ENCODE data around the gene STK31. TPM values are rescaled to one million over a fixed set of nuclear protein-coding genes. Genes with fewer than 3 reads are reported as not detected.

Gene STK31
- total RNA-seq, 2 experiments from 2014 or later = 0.15 to 0.21 TPM

GRCh38 chr7:23691320-23691719, 18.7 kb upstream of the STK31 start:
- Mint-ChIP-seq H3K36me3 (ENCODE audit: low read depth) (peaks cover 8% of the 10 kb centered on the region), H3K27ac (no peak overlapping the region), H3K9me3 (no peaks in the 10 kb centered on the region), H3K27me3 (no peaks in the 10 kb centered on the region), H3K4me1 (no peaks in the 10 kb centered on the region), H3K4me3 (no peak overlapping the region)
- CTCF ChIA-PET = no interaction called here
- POLR2A ChIA-PET = no interaction called here
- no peak for DNase-seq

GRCh38 chr7:23693224-23693623, 16.8 kb upstream of the STK31 start:
- no peaks in the 10 kb centered on the region for H3K27me3 Mint-ChIP-seq
- H3K4me3 Mint-ChIP-seq = no peak overlapping the region
- H3K36me3 Mint-ChIP-seq (ENCODE audit: low read depth) = peaks cover 8% of the 10 kb centered on the region
- ChIA-PET CTCF (interaction anchor here (0.6 to 0.8 kb wide), 2 partner anchors 9 to 853 kb away, joined by 3 to 4 read pairs; no protein-coding TSS in a partner anchor), POLR2A (no interaction called here)
- H3K27ac Mint-ChIP-seq = no peak overlapping the region
- no peaks in the 10 kb centered on the region for H3K4me1 Mint-ChIP-seq
- no peak for DNase-seq
- H3K9me3 Mint-ChIP-seq = no peaks in the 10 kb centered on the region

DNA sequence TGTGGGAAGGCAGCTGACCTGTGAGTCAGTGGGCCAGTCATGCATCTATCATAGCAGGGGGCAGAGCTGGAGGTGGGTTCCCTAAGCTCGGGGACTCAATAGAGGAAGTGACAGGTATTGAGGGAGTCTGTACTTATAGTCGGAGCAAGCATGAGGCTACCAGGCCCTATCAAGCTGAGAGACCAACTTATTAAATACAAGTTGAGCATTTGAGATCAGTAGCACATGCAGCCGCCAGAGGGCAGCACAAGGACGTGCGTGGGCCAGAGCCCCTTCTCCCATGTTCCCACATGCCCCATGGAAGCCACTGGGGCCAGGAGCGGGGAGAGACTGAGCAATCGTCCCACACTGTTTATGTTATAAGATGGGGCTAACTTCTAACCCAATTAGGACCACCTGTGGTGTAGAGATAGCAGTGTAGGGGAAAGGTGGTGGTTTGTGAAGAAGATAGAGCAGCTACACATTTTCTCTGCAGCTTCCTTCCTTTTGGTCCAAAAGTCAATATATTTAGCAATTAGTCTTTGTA, 13.0 kb upstream of the STK31 start:
- peaks cover 6% of the 10 kb centered on the region for H3K36me3 Mint-ChIP-seq (ENCODE audit: low read depth)
- ChIA-PET POLR2A (no interaction called here), CTCF (interaction anchor here (0.5 to 1.5 kb wide), 9 partner anchors 10 to 1859 kb away, joined by 3 to 6 read pairs (median 3); no protein-coding TSS in a partner anchor)
- no peak overlapping the region for H3K4me3 Mint-ChIP-seq
- DNase-seq = peak; percentile 41
- H3K9me3 Mint-ChIP-seq = no peaks in the 10 kb centered on the region
- H3K4me1 Mint-ChIP-seq = no peaks in the 10 kb centered on the region
- H3K27ac Mint-ChIP-seq = no peak overlapping the region
- H3K27me3 Mint-ChIP-seq = no peaks in the 10 kb centered on the region

- no peak overlapping the region for H3K4me3 Mint-ChIP-seq
- POLR2A ChIA-PET = no interaction called here
These were observed 11.2 kb upstream of the STK31 start for GRCh38 chr7:23698822-23699221.

GRCh38 chr7:23700046-23700445, 10.0 kb upstream of the STK31 start:
- peaks cover 6% of the 10 kb centered on the region for H3K9me3 Mint-ChIP-seq
- ChIA-PET POLR2A (no interaction called here), CTCF (no interaction called here)
- H3K4me1 Mint-ChIP-seq = no peaks in the 10 kb centered on the region
- H3K4me3 Mint-ChIP-seq = no peak overlapping the region
- H3K27me3 Mint-ChIP-seq = no peaks in the 10 kb centered on the region
- no peak for DNase-seq
- H3K36me3 Mint-ChIP-seq (ENCODE audit: low read depth) = peaks cover 16% of the 10 kb centered on the region
- no peak overlapping the region for H3K27ac Mint-ChIP-seq

More at GRCh38 chr7:23698822-23699221, 11.2 kb upstream of the STK31 start:
- H3K27me3 Mint-ChIP-seq = no peaks in the 10 kb centered on the region
- no peak overlapping the region for H3K27ac Mint-ChIP-seq
- no peaks in the 10 kb centered on the region for H3K9me3 Mint-ChIP-seq
- H3K4me1 Mint-ChIP-seq = no peaks in the 10 kb centered on the region
- CTCF ChIA-PET = interaction anchor here (0.6 to 1.0 kb wide), 4 partner anchors 54 to 1698 kb away, joined by 3 to 4 read pairs (median 3); no protein-coding TSS in a partner anchor
- no peak for DNase-seq
- H3K36me3 Mint-ChIP-seq (ENCODE audit: low read depth) = peaks cover 7% of the 10 kb centered on the region

- ChIA-PET POLR2A (no interaction called here), CTCF (interaction anchor here (0.9 to 1.5 kb wide), 2 partner anchors 146 to 162 kb away, joined by 3 to 4 read pairs; no protein-coding TSS in a partner anchor)
- H3K4me3 Mint-ChIP-seq = no peak overlapping the region
- peaks cover 15% of the 10 kb centered on the region for H3K36me3 Mint-ChIP-seq (ENCODE audit: low read depth)
- H3K9me3 Mint-ChIP-seq = peaks cover 18% of the 10 kb centered on the region
- H3K4me1 Mint-ChIP-seq = no peaks in the 10 kb centered on the region
- no peak overlapping the region for H3K27ac Mint-ChIP-seq
- H3K27me3 Mint-ChIP-seq = no peaks in the 10 kb centered on the region
- DNase-seq = no peak
These were observed 803 bp upstream of the STK31 start for GRCh38 chr7:23709081-23709750.

GRCh38 chr7:23712368-23713284, 2.6 kb downstream of the STK31 start:
- CTCF ChIA-PET = interaction anchor here (1.2 to 1.3 kb wide), 2 partner anchors 16 to 166 kb away, joined by 3 to 4 read pairs; no protein-coding TSS in a partner anchor
- Mint-ChIP-seq H3K4me1 (no peaks in the 10 kb centered on the region), H3K9me3 (no peaks in the 10 kb centered on the region), H3K27me3 (no peaks in the 10 kb centered on the region), H3K27ac (no peak overlapping the region), H3K36me3 (ENCODE audit: low read depth) (no peaks in the 10 kb centered on the region), H3K4me3 (no peak overlapping the region)
- DNase-seq = no peak
- POLR2A ChIA-PET = no interaction called here

GRCh38 chr7:23713285-23714149, 3.5 kb downstream of the STK31 start:
- no peaks in the 10 kb centered on the region for H3K27me3 Mint-ChIP-seq
- POLR2A ChIA-PET = no interaction called here
- no peak overlapping the region for H3K4me3 Mint-ChIP-seq
- no peaks in the 10 kb centered on the region for H3K9me3 Mint-ChIP-seq
- H3K4me1 Mint-ChIP-seq = no peaks in the 10 kb centered on the region
- DNase-seq = no peak
- CTCF ChIA-PET = interaction anchor here (1.3 kb wide), 1 partner anchor 17 kb away, joined by 4 read pairs; no protein-coding TSS in a partner anchor
- H3K27ac Mint-ChIP-seq = no peak overlapping the region
- no peaks in the 10 kb centered on the region for H3K36me3 Mint-ChIP-seq (ENCODE audit: low read depth)

GRCh38 chr7:23714150-23714464, 4.1 kb downstream of the STK31 start:
- Mint-ChIP-seq H3K4me3 (no peak overlapping the region), H3K9me3 (no peaks in the 10 kb centered on the region), H3K27me3 (no peaks in the 10 kb centered on the region), H3K36me3 (ENCODE audit: low read depth) (no peaks in the 10 kb centered on the region), H3K27ac (no peak overlapping the region), H3K4me1 (no peaks in the 10 kb centered on the region)
- ChIA-PET POLR2A (no interaction called here), CTCF (interaction anchor here (1.3 kb wide), 1 partner anchor 17 kb away, joined by 4 read pairs; no protein-coding TSS in a partner anchor)
- no peak for DNase-seq

DNA sequence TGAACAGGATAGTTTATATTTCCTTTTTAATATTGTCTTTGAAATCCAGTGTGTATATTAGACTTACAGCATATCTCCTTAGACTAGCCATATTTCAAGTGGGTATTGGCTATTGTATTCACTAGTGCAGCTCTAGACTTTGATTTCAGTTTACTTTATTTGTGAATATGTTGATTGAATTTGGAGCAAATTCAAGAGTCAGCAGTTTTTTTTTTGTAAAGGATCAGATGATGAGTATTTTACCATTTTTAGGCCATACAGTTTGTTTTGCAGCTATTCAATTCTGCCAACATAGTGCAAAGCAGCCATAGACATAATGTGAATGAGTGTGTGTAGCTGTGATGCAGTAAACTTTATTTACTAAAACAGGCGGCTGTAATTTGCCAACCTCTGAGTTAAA, 4.6 kb downstream of the STK31 start:
- Mint-ChIP-seq H3K4me1 (no peaks in the 10 kb centered on the region), H3K9me3 (no peaks in the 10 kb centered on the region), H3K4me3 (no peak overlapping the region), H3K27ac (no peak overlapping the region), H3K27me3 (no peaks in the 10 kb centered on the region), H3K36me3 (ENCODE audit: low read depth) (no peaks in the 10 kb centered on the region)
- ChIA-PET POLR2A (no interaction called here), CTCF (interaction anchor here (1.3 kb wide), 1 partner anchor 145 kb away, joined by 3 read pairs; no protein-coding TSS in a partner anchor)
- no peak for DNase-seq

GRCh38 chr7:23715099-23715498, 5.1 kb downstream of the STK31 start:
- no peak overlapping the region for H3K4me3 Mint-ChIP-seq
- no peak overlapping the region for H3K27ac Mint-ChIP-seq
- H3K9me3 Mint-ChIP-seq = no peaks in the 10 kb centered on the region
- DNase-seq = no peak
- ChIA-PET CTCF (interaction anchor here (0.6 to 1.3 kb wide), 2 partner anchors 145 to 1346 kb away, joined by 3 read pairs; no protein-coding TSS in a partner anchor), POLR2A (no interaction called here)
- no peaks in the 10 kb centered on the region for H3K36me3 Mint-ChIP-seq (ENCODE audit: low read depth)
- H3K4me1 Mint-ChIP-seq = no peaks in the 10 kb centered on the region
- H3K27me3 Mint-ChIP-seq = no peaks in the 10 kb centered on the region

DNA sequence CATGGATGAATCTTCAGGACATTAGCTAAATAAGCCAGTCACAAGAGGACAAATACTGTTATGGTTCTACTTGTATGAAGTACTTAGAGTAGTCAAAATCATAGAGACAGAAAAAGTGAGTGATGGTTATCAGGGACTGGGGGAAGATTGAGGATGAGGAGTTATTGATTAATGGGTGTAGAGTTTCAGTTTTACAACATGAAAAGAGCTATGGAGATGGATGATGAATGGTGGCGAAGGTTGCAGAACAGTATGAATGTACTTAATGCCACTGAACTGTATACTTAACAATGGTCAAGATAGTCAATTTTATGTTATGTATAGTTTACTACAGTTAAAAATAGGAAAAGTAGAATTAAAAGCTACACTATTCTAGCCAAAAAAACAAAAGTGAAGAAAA, 7.8 kb downstream of the STK31 start:
- Mint-ChIP-seq H3K9me3 (no peaks in the 10 kb centered on the region), H3K27ac (no peak overlapping the region), H3K36me3 (ENCODE audit: low read depth) (no peaks in the 10 kb centered on the region), H3K27me3 (no peaks in the 10 kb centered on the region), H3K4me3 (no peak overlapping the region), H3K4me1 (no peaks in the 10 kb centered on the region)
- ChIA-PET POLR2A (no interaction called here), CTCF (no interaction called here)
- DNase-seq = no peak
